G401 (cell line): ENCODE results near the gene FAM136A. TPM values are rescaled to one million over a fixed set of nuclear protein-coding genes. Genes with fewer than 3 reads are reported as not detected.

ENCODE experiments used
- DNase-seq: peaks from one replicate; pipeline ENCODE4 v3.0.0-alpha.2; 2015; ENCODE audit warnings: low spot score
- in situ Hi-C: cut with HindIII; loops from 2 replicates; pipeline ENCODE4 v1.10.0; 2016; ENCODE audit warnings: low sequenced_read_pairs, mixed read lengths
- total RNA-seq: library from RNA; depleted of rRNA; stranded (reverse); fragments of >200 nt; shearing (Covaris generic); gene quantifications from 2 replicates; pipeline ENCODE4 v1.2.3, GENCODE V29; 2014; rRNA removed

FAM136A gene
- total RNA-seq, result 95.8 and 102 TPM in 2 replicates

DNA sequence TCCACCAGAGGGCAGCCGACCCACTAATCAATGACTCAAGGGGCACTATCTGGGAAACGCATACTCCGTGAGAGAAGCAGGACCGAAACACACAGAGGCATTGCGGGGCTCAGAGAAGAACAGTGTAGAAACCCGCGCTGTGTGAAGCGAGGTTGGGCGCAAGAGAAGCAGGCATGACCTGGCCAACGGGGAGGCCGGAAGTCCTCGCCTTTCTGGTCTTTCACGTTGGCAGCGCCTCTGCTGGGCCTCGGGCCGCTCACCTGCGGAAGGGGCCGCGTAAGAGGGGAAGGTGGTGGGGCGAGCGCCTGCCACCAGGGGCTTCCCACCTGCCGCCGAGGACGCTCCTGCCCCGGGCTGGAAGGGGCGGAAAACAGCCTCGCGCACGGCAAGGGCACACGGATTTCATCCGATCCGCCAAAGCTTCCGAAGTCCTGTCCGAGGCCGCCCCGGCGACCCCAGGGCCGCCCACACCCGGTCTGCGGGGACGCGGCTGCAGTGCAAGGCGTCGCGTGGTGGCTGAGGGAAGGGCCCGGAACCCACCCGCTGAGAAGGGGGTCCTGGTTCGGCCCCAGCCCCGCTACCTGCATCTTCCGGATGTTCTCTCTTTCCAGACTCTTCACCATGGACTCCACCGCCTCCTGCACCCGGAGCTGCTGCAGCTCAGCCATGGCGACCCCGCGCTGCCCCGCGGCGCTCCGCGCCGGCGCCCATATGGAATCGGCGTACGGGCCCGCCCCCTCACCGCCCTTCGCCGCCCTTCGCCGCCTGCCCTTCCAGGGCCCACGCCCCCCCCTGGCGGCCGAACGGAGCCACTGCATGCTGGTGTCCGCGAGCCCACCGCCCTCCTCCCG is at the start of gene FAM136A:
Gene FAM136A (minus strand): TSS at position 724 of the 851 bp plus-strand sequence. CDS start 56 bp downstream, at position 668.
- peak; percentile 81 for DNase-seq
- in situ Hi-C loops, result no loop called here

DNA sequence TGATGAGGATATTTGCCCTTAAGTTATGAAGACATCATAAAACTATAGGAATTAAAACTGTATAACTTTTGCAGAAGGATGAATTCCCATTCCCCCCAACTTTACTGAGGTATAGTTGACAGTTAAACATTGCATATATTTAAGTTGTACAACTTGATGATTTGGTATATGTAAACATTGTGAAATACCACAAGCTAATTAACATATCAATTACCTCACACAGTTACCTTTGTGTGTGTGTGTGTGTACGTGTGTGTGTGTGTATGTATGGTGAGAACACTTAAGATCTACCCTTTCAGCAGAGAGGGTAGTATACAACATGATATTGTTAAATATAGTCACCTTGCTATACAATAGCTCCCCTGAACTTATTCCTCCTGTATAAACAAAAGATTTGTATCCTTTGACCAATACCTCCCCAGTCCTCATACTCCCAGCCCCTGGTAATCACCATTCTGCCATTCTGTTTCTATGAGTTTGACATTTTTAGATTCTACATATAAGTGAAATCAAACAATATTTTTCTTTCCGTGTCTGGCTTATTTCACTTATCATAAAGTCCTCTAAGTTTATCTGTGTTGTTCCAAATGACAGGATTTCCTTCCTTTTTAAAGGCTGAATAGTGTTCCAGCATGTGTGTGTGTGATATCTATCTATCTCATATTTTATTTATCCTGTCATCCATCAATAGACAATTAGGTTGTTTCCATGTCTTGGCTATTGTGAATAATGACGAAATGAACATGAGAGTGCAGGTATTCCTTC is 48.2 kb upstream of the FAM136A start:
- in situ Hi-C loops, result no loop called here
- DNase-seq, result no peak

DNA sequence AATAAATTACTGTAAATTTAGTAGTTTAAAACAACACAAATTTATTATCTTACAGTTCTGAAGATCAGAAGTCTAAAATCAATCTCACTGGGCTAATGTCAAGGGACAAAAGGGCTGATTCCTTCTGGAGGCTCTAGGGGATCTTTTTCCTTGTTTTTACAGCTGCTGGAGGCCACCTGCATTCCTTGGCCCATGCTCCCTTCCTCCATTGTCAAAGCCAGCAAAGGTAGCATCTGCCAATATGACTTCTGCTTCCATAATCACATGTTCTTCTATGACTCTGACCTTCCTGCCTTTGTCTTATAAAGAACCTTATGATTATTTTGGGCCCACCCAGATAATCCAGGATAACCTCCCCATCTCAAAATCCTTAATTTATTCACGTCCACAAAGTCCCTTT is 46.0 kb upstream of the FAM136A start:
- DNase-seq, result no peak
- in situ Hi-C loops, result no loop called here

DNA sequence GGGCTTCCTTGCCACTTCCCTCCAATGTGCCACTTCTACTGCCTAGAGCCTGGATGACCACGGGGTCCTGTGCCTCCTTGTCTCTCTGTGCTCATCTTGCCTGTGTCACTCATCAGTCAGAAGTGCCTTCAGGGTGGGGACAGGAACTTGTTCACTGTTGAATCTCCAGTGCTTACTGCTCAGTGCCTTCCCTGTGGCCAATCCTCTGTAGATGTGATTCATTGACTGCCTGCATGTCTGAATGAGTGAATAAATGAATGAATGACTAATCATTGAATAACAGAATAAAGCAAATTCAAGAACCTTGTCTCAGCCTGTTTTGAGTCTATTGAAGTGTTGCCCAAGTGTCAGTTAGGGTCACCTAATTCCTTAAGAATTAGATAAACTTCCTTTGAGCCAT is 42.3 kb upstream of the FAM136A start:
- DNase-seq, result no peak
- in situ Hi-C loops, result no loop called here

DNA sequence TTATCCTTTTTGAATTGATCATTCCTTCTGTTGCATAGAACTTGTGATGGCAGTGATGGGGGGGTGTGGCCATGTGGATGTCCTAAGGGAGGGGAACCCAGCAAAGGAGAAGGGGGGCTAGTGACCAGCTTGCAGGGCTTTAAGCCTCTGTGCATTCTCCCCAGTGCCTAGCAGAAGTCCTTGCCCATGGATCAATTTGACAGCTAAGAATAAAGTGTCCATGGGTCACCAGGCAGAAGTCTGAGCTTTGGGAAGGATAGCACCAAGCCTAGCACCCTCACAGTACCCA is 39.6 kb upstream of the FAM136A start:
- DNase-seq, result no peak
- in situ Hi-C loops, result no loop called here

DNA sequence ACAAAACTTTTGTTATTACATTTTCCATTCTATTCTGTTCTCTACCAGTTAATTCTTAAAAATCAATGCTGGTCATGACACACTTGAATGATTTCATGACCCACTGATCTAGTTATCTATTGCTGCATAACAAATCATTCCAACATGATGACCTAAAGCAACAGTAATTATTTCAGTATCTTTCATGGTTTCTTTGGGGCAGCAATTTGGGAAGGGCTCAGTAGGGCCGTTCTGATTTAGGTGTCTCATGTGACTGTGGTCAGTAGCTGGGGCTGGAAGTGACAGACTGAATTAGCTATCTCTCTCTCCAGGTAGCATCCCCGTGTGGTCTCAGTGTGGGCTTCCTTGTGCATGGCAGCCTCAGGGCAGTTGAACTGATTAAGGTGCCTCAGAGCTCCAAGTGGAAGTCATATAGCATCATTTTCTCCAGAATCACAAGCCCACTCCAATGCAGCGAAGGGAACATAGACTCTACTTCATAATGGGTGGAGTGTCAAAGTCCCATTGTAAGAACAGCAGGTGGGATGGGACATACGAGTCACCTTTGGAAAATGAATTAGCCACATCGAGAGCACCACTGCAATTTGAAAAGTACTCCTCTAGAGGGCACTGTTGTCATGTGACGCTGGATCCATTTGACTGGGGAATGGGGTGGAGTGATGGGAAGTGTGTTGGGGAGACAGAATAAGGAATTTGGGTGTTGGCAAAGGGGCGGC is 39.1 kb upstream of the FAM136A start:
- peak; percentile 56 for DNase-seq
- in situ Hi-C loops, result no loop called here

DNA sequence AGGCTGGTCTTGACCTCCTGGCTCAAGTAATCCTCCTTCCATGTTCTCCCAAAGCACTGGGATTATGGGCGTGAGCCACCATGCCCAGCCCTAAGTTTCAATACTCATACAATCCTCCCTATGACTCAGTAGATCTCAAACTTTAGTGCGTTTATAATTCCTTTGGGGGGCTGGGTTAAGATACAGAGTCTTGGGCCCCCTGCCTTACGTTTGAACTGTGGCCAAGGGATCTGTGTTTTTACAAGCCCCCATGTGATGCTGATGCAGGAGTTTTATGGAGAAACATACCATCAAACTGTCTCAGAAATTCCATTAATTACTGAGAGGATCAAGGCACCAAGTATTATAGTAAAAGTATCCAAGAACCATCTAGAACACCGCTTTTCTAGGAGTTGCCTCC is 38.2 kb upstream of the FAM136A start:
- in situ Hi-C loops, result no loop called here

DNA sequence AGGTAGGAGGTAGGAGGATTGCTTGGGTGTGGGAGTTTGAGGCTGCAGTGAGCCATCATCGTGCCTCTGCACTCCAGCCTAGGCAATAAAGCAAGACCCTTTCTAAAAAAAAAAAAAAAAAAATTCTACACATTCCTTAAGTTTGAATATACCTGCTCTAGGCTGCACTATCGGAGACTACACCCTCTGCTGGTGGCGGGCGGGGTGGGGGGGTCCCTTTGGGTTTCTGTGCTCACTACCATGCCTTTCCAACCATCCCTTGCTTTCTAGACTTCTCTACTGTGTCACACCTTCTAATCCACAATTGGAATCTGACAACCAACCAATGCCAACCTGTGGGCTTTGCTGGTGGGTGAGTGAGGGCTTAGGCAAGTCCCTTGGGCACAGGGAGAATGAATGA is 34.7 kb upstream of the FAM136A start:
- in situ Hi-C loops, result no loop called here
- DNase-seq, result no peak

More for the DNA sequence above, 38.2 kb upstream of the FAM136A start:
- DNase-seq, result no peak

DNA sequence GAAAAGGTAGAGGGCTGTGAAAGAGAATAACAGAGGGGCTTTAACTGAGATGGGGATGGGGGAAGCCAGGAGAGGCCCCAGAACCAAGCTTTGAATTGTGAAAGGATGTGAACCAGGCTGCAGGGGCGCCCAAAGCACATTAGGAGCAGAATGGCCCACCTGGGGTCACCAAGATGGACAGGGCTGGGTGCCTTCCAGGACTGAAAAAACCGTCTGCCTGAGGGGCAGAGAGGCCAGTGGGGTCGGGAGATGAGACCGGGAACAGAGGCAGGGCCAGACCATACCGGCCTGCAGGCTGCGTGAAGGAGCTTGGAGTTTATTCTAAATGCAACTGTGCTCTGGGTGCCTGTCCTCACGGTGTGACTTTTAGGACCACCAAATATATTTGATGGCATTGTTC is 29.1 kb upstream of the FAM136A start:
- in situ Hi-C loops, result no loop called here
- no peak for DNase-seq

DNA sequence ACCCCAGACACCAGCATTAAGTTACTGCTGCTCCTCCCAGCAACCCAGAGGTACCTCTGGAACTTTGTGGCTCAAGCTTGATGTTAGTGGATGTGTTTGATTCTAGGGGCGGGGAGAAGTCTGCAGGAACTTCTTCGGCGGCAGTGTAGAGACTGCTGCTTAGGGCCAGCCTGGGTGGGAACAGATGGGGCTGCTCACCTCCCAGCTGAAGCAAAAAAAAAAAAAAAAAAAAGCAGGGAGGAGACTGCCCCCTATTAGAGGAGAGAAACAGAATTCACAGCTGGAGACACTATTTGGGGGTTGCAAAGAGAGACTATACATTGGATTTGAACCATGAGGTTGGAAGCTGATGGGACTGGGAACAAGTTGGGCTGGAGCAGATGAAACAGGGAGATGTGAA is 28.6 kb upstream of the FAM136A start:
- in situ Hi-C loops, result no loop called here

DNA sequence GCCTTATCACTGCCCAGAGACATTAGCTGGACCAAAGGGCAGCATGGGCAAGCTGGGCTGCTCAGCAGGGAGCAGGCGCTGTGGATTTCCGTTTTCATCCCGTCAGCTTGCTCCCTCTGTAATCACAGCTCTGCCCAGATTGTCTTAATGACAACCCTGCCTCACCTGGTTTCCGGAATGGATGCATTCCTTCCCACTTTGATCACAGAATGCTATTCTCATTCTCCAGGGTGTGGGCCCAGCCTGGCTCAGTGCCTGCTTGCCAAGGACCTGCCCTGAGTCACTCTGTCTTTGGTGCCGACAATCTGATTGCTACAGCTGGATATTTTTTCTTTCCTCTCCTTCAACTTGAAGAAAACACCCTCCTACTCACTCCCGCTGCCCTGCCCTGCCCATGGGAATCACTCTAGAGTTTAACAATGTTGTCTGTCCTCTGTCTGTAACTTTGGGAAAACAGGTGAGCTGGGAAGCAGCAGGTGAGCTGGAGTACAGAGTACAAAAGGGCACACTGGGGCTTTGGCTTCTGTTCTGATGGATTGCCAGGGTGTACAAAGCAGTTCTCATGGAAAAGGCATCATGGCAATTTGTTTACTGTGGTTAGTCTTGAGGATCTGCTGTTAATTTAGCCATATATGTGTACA is 27.2 kb upstream of the FAM136A start:
- in situ Hi-C loops, result no loop called here
- DNase-seq, result no peak

More for the DNA sequence above, 28.6 kb upstream of the FAM136A start:
- DNase-seq, result no peak

DNA sequence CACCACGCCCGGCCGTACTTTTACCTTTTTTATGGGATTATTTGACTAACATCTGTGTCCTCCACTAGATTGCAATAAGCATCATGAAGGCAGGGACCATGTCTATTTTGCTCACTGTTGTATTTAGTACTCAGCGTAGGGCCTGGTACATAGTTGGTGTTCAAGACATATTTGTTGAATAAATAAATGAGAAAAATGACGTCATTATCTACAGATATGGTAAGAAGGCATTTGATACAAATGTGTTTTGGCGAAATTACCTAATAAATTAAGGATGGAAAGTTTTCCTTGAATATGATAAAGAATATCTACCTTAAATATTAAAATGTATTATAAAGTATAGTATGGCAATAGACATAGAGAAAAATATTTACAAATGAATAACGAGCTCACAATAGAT is 24.0 kb upstream of the FAM136A start:
- in situ Hi-C loops, result no loop called here
- no peak for DNase-seq

DNA sequence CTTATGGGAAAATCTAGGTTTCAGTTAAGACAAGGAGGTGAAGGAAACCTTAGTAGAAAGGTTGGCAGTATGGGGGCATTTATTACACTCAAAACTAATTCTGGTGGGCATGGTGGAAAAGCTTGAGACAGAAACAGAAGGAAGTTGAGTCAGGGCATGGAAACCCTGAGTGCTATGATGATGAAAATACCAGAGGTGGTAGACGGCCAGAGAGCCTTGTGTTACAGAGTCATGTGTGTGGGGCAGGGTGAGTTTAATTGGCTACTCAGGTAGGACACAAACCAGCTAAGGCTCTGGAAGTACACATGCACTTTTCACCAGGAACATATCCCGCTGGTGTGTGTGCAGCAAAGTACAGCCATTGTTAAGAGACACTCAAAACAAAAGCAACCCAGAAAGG is 20.7 kb upstream of the FAM136A start:
- DNase-seq, result no peak
- in situ Hi-C loops, result no loop called here

DNA sequence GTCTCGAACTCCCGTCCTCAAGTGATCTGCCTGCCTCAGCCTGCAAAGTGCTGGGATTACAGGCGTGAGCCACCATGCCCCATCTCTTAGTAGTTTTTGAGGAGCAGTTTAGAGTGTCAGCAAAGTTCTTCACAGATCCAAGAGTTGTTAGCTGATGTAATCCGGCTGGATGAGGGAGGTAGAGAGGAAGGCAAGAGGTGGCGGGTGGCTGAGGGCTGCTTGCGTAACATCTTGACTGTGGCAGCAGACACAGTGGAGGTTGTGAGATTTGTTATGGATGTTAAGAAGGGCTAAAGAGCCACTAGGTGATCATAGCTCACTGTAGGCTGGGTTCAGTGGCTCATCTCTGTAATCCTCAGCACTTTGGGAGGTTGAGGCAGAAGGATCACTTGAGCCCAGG is 19.5 kb upstream of the FAM136A start:
- no peak for DNase-seq
- in situ Hi-C loops, result no loop called here

DNA sequence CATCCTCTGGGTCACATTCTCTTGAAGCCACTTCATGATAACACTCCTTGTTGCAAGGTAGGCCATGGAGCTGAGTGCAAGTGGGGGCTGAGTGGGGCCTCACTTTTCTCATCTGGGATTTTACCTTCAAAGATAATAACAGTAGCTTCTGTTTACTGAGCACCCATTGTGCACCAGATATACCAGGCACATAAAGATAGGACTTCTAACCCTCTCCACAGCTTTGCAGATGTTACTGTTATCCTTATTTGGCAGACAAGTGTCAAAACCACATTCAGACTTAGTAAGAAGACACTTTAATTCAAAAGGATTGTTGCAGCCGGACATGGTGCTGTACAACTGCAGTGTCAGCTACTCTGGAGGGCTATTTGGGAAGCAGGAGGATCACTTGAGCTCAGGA is 12.8 kb upstream of the FAM136A start:
- in situ Hi-C loops, result no loop called here
- DNase-seq, result no peak

DNA sequence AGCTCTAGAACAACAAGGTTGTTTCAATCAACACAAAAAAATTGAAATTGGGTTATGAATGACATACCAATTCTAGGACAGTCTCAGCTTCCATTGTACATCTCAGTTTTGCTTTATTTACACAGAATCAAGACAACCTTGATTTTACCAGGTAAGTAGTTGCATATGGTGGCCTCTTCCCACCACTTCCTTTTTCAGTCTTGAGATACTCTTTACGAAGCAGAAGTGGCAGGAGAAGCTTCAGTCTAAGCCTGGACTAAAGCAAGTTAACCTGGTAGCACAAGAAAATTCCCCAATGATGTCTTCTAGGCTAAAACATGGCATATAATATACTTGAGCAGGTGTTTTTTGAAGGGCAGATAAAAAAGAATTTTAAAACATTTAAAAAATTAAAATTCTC is 10.7 kb upstream of the FAM136A start:
- in situ Hi-C loops, result no loop called here
- DNase-seq, result no peak

DNA sequence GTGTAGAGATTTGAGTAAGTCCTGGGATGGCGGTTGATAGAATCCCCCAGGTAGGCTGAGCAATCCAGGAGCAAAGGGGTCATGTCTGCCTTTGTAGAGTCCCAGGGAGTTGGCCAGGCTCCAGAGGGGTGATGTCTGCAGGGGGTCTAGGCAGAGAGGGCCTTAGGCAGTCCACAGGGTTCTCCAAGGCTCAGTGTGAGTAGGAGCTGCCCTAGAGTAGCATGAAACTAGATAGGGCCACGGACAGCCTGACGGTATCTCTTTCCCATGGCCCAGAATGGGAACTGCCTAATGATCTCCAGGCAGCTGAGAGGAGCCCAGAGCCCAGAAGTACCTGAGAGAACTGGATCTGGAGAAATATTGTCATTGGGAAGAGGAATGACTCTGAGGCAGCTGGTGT is 9.0 kb upstream of the FAM136A start:
- in situ Hi-C loops, result no loop called here
- no peak for DNase-seq

DNA sequence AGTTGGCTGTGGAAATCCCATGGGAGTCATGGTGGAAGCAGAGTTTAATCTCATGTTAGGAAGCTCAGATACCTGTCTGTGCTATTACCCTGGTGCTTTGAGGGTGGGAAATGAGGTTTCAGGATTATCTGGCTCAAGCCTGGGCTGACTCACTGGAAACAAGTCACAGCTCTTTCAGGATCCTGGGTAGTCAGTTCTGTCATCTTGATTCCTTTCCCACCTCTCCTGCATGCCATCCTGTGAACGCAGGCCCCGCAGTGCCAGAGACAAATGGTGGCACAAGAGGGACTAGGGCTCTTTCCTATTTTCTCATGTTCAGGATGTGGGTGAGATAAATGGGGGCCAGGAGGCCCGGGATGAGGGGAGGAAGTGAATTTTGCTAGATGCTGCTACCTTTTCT is 3.7 kb upstream of the FAM136A start:
- in situ Hi-C loops, result no loop called here
- no peak for DNase-seq

DNA sequence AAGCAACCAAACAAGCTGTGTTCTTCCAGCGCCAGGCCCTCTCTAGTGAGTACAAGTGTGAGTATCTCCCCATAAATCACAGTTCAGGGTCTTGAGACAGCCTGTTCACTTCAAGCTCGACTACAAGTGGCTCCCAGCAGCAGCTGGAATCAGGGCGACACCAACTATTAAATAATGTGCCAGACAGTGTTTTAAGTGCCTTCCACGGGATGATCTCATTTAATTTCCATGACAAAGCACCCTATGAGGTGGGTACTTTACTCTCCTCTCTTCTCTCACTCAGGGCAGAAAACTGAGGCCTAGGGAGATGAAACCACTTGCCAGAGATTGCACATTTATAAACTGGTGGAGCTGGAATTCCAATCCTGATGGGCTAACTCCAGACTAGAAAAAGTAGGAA is 2.6 kb upstream of the FAM136A start:
- in situ Hi-C loops, result no loop called here
- no peak for DNase-seq

DNA sequence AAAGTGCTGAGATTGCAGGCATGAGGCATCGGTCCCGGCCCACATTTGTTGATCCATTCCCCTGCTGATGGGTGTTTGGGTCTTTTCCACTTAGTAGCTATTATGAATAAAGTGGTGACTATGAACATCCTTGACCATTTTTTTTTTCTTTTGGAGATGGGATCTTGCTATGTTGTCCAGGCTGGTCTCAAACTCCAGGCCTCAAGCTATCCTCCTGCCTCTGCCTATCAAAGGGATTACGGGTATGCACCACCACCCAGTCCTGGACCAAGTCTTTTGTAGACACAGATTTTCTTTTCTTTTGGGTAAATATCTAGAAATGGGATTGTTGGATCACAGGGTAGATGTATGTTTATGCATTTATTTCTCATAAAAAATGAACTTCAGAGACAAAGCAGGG is 1.3 kb upstream of the FAM136A start:
- in situ Hi-C loops, result no loop called here
- no peak for DNase-seq
